Gastroesophageal sphincter (tissue), 4 donors: ENCODE measurements around the gene PSAP. TPM values are rescaled to one million over a fixed set of nuclear protein-coding genes. Genes with fewer than 3 reads are reported as not detected.

Experiments used
- ATAC-seq: fragments of 150-250 bp; one replicate; pipeline ENCODE4 v1.9.1; 2016; ENCODE audit warnings: mild to moderate bottlenecking, moderate library complexity
- H3K27ac ChIP-seq, 4 donors: fragments of 200-600 bp; sonication (generic) in 3 of 4; 1 replicate in 3 of 4; 2 replicates in 1 of 4; pipeline ENCODE4 v1.5.1; 2016 to 2019
- H3K27me3 ChIP-seq: fragments of 200-600 bp; sonication (generic); one replicate; pipeline ENCODE4 v1.5.1; 2019
- H3K36me3 ChIP-seq, 2 donors: fragments of 200-600 bp; sonication (generic); one replicate each; pipeline ENCODE4 v1.5.1; 2019; ENCODE audit warnings: control low read depth in 1 of 2
- H3K4me1 ChIP-seq, 3 donors: fragments of 200-600 bp; sonication (generic); 1 replicate in 2 of 3; 2 replicates in 1 of 3; pipeline ENCODE4 v1.5.1; 2016 to 2019; ENCODE audit warnings: control low read depth in 2 of 3
- H3K4me3 ChIP-seq, 2 donors: fragments of 200-600 bp; sonication (generic); one replicate each; pipeline ENCODE4 v1.5.1; 2019; ENCODE audit warnings: mild to moderate bottlenecking in 1 of 2, moderate library complexity in 1 of 2
- H3K9me3 ChIP-seq, 3 donors: fragments of 200-600 bp; sonication (generic); one replicate each; pipeline ENCODE4 v1.5.1; 2017 to 2019; ENCODE audit warnings: control low read depth in 2 of 3
- CTCF ChIP-seq, 4 experiments: fragments of 200-600 bp in 2 of 4; fragments of 450-650 bp in 2 of 4; sonication (generic) in 1 of 4; IDR thresholded peaks; one replicate each; pipeline ENCODE4 v1.5.1; 2017 to 2019; ENCODE audit warnings: antibody characterized with exemption in 4 of 4, mild to moderate bottlenecking in 2 of 4, moderate library complexity in 2 of 4
- EP300 ChIP-seq: sonication (generic); formaldehyde crosslinking; IDR thresholded peaks from one replicate; pipeline ENCODE4 v1.6.1; 2017; ENCODE audit warnings: antibody characterized with exemption, mild to moderate bottlenecking
- POLR2A ChIP-seq, 2 donors: fragments of 450-650 bp; IDR thresholded peaks; one replicate each; pipeline ENCODE4 v1.6.1; 2017; ENCODE audit warnings: antibody characterized with exemption in 2 of 2, mild to moderate bottlenecking in 2 of 2, moderate library complexity in 1 of 2
- POLR2AphosphoS5 ChIP-seq: sonication (generic); formaldehyde crosslinking; IDR thresholded peaks from one replicate; pipeline ENCODE4 v1.6.1; 2017; ENCODE audit warnings: antibody characterized with exemption
- WGBS, 2 donors: methylation state at CpG; one replicate each; pipeline ENCODE4 v1.1.5; 2018; ENCODE audit warnings: low coverage in 1 of 2; 5-methylcytosine and 5-hydroxymethylcytosine counted together
- total RNA-seq, 4 donors: library from RNA; depleted of rRNA; stranded (reverse); fragments of >200 nt; gene quantifications; one replicate each; pipeline ENCODE4 v1.1.0, GENCODE V29; 2016

PSAP gene
- total RNA-seq, 4 donors from 2014 or later: 604 to 881 (median 718) TPM

- H3K4me1 ChIP-seq: no peaks in the 10 kb centered on the region
- peaks cover 0 to 5% of the 10 kb centered on the region in 2 donors for H3K36me3 ChIP-seq
- H3K27ac ChIP-seq: no peak overlapping the region
- no peaks in the 10 kb centered on the region for H3K27me3 ChIP-seq
- H3K9me3 ChIP-seq: no peaks in the 10 kb centered on the region
- no peak for ATAC-seq
- no peak overlapping the region for H3K4me3 ChIP-seq
- no peak for TF ChIP-seq CTCF (IDR thresholded peaks at IDR 0.05)
- TF ChIP-seq POLR2AphosphoS5: no peak
- TF ChIP-seq EP300: no peak
- no peak for TF ChIP-seq POLR2A (IDR thresholded peaks at IDR 0.05)
- 70 to 88% methylated on average over 3 to 8 of the region's 10 CpGs for WGBS, 2 donors
Observed at GRCh38 chr10:71797533-71798307, 53.3 kb downstream of the PSAP start.

- Histone ChIP-seq H3K27me3 (no peaks in the 10 kb centered on the region), H3K4me3 (no peak overlapping the region), H3K4me1 (no peaks in the 10 kb centered on the region), H3K27ac (no peak overlapping the region), H3K9me3 (no peaks in the 10 kb centered on the region), H3K36me3 (peaks cover 0 to 5% of the 10 kb centered on the region in 2 donors)
- TF ChIP-seq POLR2AphosphoS5 (no peak), CTCF (IDR thresholded peaks at IDR 0.05) (no peak), POLR2A (IDR thresholded peaks at IDR 0.05) (no peak), EP300 (no peak)
- no peak for ATAC-seq
- WGBS, 2 donors: 71 to 82% methylated on average over 2 to 3 of the region's 7 CpGs
Observed at GRCh38 chr10:71796749-71797405, 54.2 kb downstream of the PSAP start.

GRCh38 chr10:71795248-71795647 is 55.8 kb downstream of the PSAP start:
- no peak for TF ChIP-seq POLR2AphosphoS5
- TF ChIP-seq POLR2A (IDR thresholded peaks at IDR 0.05): no peak
- no peak for TF ChIP-seq EP300
- TF ChIP-seq CTCF (IDR thresholded peaks at IDR 0.05): no peak
- WGBS, 2 donors: 11 to 21% methylated on average over 2 of the region's 2 CpGs

GRCh38 chr10:71790749-71791440 is 60.2 kb downstream of the PSAP start:
- H3K36me3 ChIP-seq: peaks cover 0 to 9% of the 10 kb centered on the region in 2 donors
- H3K27ac ChIP-seq: no peak overlapping the region
- no peaks in the 10 kb centered on the region for H3K9me3 ChIP-seq
- no peak overlapping the region for H3K4me3 ChIP-seq
- peaks cover 5% of the 10 kb centered on the region for H3K27me3 ChIP-seq
- TF ChIP-seq CTCF (IDR thresholded peaks at IDR 0.05) (no peak), POLR2A (IDR thresholded peaks at IDR 0.05) (no peak), POLR2AphosphoS5 (no peak), EP300 (no peak)
- no peak for ATAC-seq
- H3K4me1 ChIP-seq: no peaks in the 10 kb centered on the region
- WGBS, 2 donors: 77% methylated on average over 4 of the region's 17 CpGs; no CpG with 5 or more reads in 1 of the 2 donors

More at GRCh38 chr10:71795248-71795647, 55.8 kb downstream of the PSAP start:
- Histone ChIP-seq H3K4me1 (no peaks in the 10 kb centered on the region), H3K4me3 (no peak overlapping the region), H3K27ac (no peak overlapping the region), H3K27me3 (no peaks in the 10 kb centered on the region), H3K9me3 (no peaks in the 10 kb centered on the region), H3K36me3 (peaks cover 0 to 9% of the 10 kb centered on the region in 2 donors)
- ATAC-seq: no peak
